Left ventricle myocardium inferior (tissue), 1 donor: ENCODE measurements around the gene SH3D21. TPM values are rescaled to one million over a fixed set of nuclear protein-coding genes. Genes with fewer than 3 reads are reported as not detected.

Experiments
- DNase-seq: peaks from one replicate; pipeline ENCODE4 v3.0.0-alpha.2; 2020
- H3K27ac ChIP-seq: fragments of 200-600 bp; replicated peaks from 2 replicates; pipeline ENCODE4 v1.8.0; 2021
- H3K27me3 ChIP-seq: fragments of 200-600 bp; 2 replicates; pipeline ENCODE4 v1.8.0; 2021; ENCODE audit warnings: low read depth
- H3K36me3 ChIP-seq: fragments of 200-600 bp; 2 replicates; pipeline ENCODE4 v1.8.0; 2021
- H3K4me1 ChIP-seq: fragments of 200-600 bp; 2 replicates; pipeline ENCODE4 v1.8.0; 2021
- H3K4me3 ChIP-seq: fragments of 200-600 bp; 2 replicates; pipeline ENCODE4 v1.8.0; 2021; ENCODE audit warnings: mild to moderate bottlenecking, moderate library complexity
- H3K9me3 ChIP-seq: fragments of 200-600 bp; replicated peaks from 2 replicates; pipeline ENCODE4 v1.8.0; 2021
- CTCF ChIP-seq: fragments of 200-600 bp; IDR thresholded peaks from 2 replicates; pipeline ENCODE4 v1.8.0; 2021; ENCODE audit warnings: antibody characterized with exemption, mild to moderate bottlenecking, borderline replicate concordance
- intact Hi-C: fragments of 100-400 bp; cut with micrococcal nuclease; formaldehyde crosslinking; loops from one replicate; pipeline ENCODE4 v1.11.0; 2022
- total RNA-seq: library from RNA; stranded (reverse); fragmentation: NEBNext Ultra II Directional; extraction: Animal tissue kit (Norgen Biotek cat#: 25700); gene quantifications from one replicate; pipeline ENCODE4 v1.2.1, GENCODE V29; 2021
- donor health status: DM: no; HTN: yes; CAD: no; lungs with severe emphysema.

Gene SH3D21
- total RNA-seq, 1 donor from 2014 or later = 1.9 TPM

- H3K27ac ChIP-seq = peak overlapping the region; percentile 88
- intact Hi-C loops = no loop called here
Observed at GRCh38 chr1:36305915-36306209, 306 bp upstream of the SH3D21 start.

GRCh38 chr1:36306902-36307456, 811 bp downstream of the SH3D21 start:
- no peaks in the 10 kb centered on the region for H3K27me3 ChIP-seq
- peak overlapping the region; percentile 88 for H3K27ac ChIP-seq
- intact Hi-C loops = no loop called here
- DNase-seq = peak; percentile 94
- peak overlapping the region; percentile 81 for H3K4me3 ChIP-seq
- H3K9me3 ChIP-seq = no peaks in the 10 kb centered on the region
- H3K36me3 ChIP-seq = peaks cover 26% of the 10 kb centered on the region
- peaks cover 21% of the 10 kb centered on the region for H3K4me1 ChIP-seq
- no peak for TF ChIP-seq CTCF

More at GRCh38 chr1:36305915-36306209, 306 bp upstream of the SH3D21 start:
- Histone ChIP-seq H3K9me3 (no peaks in the 10 kb centered on the region), H3K4me3 (peak overlapping the region; percentile 81), H3K27me3 (no peaks in the 10 kb centered on the region), H3K36me3 (peaks cover 38% of the 10 kb centered on the region), H3K4me1 (peaks cover 21% of the 10 kb centered on the region)
- no peak for TF ChIP-seq CTCF
- DNase-seq = no peak

- no peak for TF ChIP-seq CTCF
- DNase-seq = no peak
- Histone ChIP-seq H3K27ac (peak overlapping the region; percentile 88), H3K4me3 (peak overlapping the region; percentile 81), H3K9me3 (no peaks in the 10 kb centered on the region), H3K27me3 (no peaks in the 10 kb centered on the region), H3K36me3 (peaks cover 18% of the 10 kb centered on the region), H3K4me1 (peaks cover 21% of the 10 kb centered on the region)
- intact Hi-C loops = no loop called here
Observed at GRCh38 chr1:36307601-36308330, 1.6 kb downstream of the SH3D21 start.

- intact Hi-C loops = no loop called here
- no peak overlapping the region for H3K4me3 ChIP-seq
- no peak overlapping the region for H3K27ac ChIP-seq
- H3K36me3 ChIP-seq = peaks cover 5% of the 10 kb centered on the region
- no peak for DNase-seq
- peaks cover 21% of the 10 kb centered on the region for H3K4me1 ChIP-seq
- no peaks in the 10 kb centered on the region for H3K9me3 ChIP-seq
- H3K27me3 ChIP-seq = no peaks in the 10 kb centered on the region
- no peak for TF ChIP-seq CTCF
Observed at GRCh38 chr1:36309397-36309796, 3.2 kb downstream of the SH3D21 start.

- H3K36me3 ChIP-seq = no peaks in the 10 kb centered on the region
- H3K9me3 ChIP-seq = no peaks in the 10 kb centered on the region
- H3K4me3 ChIP-seq = peak overlapping the region; percentile 83
- TF ChIP-seq CTCF = no peak
- peak overlapping the region; percentile 95 for H3K27ac ChIP-seq
- intact Hi-C loops = no loop called here
- no peaks in the 10 kb centered on the region for H3K27me3 ChIP-seq
- peaks cover 46% of the 10 kb centered on the region for H3K4me1 ChIP-seq
- DNase-seq = no peak
Observed at GRCh38 chr1:36320291-36320761, 14.2 kb downstream of the SH3D21 start.
